NCI-H1092 treated with DMSO at 0.1 percent for 48 hours (cell line): ENCODE results near the gene BANP.
"Not testable (repeated sequence)": the region's sequence is repeated elsewhere in the genome, so short reads cannot be mapped to it uniquely, and the experiment has no call there.

ENCODE experiments used
- DNase-seq: peaks from one replicate; lab custom pipeline; 2025; lab: John Stamatoyannopoulos, UW

Gene BANP

DNA sequence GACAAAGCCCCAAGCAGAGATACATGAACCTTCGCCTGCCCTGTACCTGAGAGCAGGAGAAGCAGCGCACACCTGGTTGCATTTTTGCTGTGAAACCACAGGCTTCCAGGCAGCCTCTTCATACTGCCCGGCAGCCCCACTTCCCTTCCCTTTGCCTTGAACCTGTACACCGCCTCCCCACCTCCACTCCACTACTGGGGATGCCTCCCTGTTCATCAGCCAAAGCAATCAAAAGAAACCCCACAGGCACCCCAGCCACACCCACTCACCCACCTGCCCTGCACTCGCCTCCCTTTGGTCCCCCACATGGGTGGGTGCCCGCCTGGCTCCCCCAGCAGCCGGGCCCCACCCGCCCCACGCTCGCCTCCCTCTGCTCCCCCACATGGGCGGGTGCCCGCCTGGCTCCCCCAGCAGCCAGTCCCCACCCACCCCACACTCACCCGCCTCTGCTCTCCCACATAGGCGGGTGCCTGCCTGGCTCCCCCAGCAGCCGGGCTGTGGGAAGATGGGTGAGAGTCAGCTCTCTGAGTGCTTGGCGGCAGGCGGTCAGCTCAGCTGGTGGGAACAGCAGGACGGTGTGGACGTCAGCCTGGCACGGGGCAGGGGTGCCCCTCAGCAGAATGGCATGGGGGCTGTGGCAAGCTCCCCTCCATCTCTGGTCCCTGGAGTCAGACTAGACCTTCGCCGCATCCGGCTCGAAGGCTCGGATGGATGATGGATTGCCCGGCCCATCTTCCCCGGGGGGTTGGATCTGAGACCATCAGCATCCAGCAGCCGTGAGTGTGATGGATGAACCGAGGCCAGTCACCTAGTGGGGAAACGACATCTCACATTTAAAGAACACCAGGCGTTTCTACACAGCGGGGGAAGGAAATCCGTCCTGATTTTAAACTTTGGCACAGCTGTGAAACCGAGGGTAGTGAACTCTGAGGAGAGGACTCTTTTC, 135.6 kb downstream of the BANP start:
- no peak for DNase-seq

DNA sequence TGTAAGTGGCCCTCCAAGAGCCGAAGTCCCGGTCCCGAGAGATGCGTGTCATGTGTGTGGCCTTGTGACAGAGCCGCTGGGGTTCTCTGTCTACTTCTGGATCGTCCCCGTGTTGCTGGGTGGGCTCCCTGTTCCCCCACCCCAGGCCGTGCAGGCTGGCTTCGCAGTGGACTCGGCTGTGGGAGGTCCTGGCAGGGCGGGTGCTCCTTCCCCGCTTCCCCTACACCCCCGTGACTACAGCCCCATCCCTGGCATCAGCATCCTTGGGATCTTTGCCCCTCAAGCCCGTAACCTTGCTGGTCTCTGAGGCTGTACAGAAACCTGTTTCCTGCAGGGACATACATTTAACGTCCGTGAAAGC, 136.3 kb downstream of the BANP start:
- DNase-seq, result no peak

DNA sequence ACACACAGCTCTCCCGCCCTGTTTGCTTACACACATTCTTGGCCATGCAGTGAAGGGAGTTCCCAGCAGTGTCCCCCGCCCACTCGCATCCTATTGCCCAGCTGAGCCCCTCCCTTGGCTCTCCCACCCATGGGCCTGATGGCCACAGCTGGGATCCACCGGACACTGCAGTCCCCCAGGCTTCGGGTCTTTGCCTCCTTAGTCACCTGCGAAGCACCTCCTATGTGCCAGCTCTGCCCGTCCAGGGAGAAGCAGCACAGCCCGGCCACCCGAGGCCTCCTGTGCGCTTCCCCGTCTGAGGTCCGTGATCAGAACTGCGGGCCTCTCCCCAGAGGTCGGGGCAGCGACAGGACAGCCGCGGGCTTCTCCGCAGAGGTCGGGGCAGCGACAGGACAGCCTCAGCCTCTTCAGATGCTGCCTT, 136.9 kb downstream of the BANP start:
- DNase-seq, result no peak

DNA sequence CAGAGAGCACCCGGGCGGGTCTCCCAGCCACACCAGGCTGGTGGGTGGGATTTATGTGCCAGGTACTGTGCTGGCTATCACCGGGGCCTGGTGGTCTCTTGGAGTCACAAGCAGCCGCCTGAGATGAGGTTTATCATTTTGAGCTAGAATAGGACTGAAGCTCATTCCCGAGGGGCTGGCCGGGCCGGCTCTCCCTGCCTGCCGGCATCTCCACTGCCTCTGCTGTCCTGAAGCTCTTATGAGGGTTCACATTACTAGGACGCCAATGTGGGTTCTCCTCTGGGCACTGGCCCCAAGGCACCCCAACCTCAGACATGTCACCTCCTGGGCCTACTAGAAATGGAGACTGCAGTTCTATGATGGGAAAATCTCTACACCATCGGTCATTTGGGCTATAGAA, 137.4 kb downstream of the BANP start:
- DNase-seq, result not testable (repeated sequence)

DNA sequence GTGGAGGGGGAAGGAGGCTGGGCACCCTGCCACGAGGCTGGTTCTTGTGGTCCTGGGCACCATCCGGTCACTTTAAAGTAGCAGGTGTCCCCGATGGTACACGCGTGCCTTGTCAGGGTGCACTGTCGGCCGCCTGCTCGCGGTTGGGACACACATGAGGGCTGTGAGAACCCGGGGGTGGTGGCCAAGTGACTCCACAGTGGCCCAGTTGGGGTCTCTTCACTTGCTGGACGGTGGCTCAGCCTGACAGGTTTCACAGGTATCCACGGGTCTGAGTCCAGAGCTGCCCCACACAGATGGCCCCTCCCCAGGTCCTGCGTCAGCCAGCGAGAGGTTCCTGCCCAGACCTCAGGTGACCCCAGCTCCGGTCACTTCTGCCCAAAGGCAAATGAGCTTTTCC, 137.8 kb downstream of the BANP start:
- DNase-seq, result not testable (repeated sequence)

DNA sequence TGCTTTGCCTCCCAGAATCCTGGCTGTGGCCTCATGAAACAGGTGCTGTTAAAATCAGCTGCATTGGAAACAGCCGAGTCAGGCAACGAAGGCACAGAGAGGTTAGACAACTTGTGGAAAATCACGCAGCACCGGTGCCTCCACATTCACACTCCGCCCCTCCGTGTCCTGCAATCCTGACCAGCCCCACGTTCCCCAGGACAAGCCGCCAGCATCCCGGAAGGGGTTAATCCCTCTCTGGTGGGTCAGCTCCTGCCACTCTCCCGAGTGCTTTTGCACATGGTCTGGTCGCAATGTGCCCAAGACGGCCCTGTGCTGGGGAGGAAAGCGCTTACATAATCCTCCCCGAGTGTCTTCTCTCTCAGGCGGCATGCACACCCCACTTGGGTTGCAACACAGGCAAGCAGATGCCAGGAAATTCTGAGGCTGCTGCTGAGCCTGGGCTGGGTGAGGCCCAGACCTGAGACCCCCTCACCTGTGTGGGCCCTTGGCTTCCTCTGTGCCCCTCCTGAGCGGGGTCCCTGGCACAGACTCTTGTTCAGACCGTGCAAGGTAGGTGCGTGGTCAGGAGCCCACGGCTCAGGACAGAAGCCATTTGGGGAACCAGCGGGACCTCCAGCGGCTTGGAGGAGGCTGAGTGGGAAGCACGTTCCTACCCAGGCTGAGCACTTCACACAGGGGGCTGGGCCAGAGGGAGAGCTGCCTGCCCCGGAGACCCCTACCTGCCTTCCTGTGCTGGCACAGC, 138.6 kb downstream of the BANP start:
- DNase-seq, result not testable (repeated sequence)

DNA sequence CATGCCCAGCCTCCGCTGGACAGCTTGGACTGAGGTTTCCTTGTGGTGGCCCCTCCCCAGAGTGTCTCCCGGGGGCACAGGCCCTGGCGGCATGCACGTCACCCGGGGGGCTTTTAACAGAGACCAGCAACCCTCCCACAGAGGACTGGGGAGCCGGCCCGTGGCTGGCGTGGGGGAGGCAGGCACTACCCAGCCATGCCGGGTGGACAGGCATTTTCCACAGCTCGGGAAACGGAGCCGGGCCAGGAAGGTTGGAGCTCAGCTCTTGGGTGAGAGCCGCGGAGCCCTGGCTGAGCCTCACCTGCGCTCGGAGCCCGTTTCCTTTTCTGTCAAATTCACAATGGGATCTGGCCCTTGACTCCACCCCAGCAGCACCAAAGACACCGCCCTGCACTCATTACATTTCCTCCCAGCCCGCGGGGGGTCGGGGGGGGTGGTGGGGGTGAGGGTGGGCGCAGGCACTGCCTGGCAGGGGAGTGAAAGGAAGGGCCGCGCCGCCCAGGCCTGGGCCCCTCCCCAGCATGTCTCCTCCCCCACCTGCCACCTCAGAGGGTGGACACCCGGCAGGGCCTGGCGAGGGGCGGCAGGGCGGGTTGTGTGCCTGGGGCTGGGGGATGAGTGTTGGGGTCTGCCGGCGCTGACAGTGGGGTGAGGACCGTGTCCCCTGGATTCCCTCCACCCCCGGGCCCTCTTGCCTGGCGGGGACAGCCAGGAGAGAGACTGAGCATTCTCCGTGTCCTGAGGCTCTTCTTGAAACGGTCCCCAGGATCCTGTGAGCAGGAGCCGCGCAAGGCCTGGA, 139.3 kb downstream of the BANP start:
- not testable (repeated sequence) for DNase-seq

DNA sequence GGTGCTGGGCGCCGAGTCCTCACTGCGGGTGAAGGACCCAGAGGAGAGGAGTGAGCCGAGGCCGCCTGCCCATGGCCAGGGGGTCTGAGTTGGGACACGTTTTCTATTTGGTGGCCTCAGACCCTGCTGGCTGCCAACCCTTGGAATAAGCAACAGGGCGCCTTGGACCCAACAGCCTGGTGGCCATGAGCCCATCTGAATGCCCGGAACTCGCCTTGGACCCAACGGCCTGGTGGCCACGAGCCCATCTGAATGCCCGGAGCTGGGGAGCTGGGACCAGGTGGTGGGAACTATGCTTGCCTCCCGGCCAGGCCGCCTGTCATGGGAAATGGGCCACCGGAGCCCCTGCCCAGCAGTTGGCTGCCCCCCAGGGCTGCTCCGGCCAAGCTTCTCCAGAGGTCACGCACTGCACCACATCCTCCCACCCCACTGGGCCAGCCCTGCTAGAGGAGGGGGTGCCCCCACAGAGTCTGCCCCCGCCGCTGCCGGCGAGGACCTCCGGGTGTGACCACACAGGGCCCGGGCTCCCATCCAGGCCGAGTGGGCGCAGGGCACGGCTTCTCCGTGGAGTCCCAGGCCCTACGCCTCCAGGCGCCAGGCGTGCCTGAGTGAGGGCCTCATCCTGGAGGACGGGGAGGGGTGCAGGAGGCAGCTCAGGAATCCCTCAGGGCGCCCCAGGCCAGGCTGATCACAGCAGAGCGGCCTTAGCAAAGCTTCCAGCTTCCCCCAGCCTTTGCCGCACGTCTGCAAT, 140.2 kb downstream of the BANP start:
- DNase-seq, result not testable (repeated sequence)

DNA sequence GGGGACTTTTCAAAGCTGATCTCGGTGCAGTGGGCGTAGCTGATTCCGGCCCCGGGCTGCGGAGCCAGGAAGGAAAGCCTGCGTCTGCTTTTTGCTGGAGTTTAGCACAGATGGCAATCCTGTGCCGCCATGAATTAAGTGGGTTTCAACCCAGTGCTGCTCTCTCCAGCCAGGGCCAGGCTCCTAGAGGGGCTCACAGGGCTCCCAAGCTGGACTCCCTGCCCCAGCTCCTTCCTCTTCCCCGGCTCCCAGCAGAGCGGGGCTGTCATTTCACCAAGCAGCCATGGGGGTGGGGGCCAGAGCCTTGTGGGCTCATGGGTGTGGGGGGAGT, 140.7 kb downstream of the BANP start:
- not testable (repeated sequence) for DNase-seq

DNA sequence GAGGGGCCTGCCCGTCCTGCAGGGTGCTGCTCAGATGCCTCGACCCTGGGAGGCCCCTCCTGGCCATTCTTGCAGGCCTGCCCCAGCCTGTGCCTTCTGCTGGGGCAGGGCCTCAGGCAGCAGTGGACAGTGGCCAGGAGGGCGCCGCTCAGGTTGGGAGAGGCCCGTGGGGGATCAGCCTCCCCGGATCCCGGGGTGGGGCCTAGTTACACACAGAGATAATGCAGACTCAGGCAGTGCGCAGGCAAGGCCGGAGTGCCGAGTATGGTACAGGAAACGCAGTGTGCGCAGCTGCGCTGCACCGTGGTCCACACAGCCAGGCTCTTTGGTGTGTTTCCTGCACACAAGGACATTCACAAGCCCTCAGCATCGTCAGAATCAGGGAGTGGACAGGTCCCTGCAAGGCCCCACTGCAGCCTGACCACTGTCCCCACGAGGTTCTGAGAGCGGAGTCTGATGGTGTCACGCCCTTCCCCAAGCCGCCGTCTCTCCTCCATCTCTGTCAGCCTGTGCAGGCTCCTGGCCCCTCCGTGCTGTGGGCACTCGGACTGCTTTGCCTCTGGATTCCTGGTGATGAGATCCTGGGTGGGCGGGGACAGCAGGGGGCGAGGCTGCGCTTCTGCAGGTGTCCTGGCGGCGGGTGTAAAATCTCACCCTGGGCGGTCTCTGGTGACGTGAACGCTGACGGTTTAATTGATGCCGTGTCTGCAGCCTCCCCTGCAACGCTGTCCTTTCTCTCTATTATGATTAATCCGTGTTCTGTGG, 141.7 kb downstream of the BANP start:
- DNase-seq, result not testable (repeated sequence)

DNA sequence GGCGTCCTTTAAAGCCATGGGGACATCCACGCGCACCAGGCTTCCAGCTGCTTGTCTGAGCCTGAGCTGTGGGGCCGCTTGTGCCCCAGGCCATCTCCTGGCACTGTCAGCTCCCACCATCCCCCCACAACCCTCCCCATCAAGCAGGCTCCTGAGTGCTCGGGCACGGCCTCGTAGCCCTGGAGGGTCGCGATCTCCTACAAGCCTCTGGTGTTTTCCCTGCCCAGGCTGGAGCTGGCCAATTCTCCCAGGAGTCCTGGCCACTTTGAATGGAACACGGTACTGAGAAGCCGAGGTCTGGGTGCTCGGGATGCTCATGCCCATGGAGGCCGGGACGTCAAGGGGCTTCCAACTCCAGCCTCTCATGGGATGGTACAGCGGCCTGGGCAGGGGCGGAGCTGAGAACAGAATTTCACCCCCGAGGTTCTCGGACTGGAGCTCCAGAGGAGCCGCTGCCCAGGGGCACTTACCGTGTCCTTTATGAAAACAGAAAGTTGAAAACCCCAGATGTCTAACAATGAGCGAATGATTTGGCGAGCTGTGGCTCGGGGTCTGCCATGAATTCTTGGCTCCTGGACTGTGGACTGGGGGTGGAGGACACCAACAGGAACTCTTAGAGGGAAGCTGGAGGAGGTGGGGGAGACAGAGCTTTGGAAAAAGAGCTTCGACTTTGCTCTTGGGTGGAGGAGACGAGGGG, 142.5 kb downstream of the BANP start:
- DNase-seq, result not testable (repeated sequence)

DNA sequence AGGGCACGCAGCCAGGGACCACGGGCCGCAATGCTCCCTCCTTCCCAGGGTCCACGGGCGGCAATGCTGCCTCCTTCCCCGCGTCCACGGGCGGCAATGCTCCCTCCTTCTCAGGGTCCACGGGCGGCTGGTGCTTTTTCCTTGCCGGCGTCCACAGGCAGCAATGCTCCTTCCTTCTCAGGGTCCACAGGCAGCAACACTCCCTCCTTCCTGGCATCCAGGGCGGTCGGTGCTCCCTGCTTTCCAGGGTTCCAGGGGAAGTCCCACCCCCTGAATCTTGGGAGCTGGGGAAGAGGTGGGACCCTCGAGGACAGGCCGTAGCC, 143.0 kb downstream of the BANP start:
- DNase-seq, result not testable (repeated sequence)

DNA sequence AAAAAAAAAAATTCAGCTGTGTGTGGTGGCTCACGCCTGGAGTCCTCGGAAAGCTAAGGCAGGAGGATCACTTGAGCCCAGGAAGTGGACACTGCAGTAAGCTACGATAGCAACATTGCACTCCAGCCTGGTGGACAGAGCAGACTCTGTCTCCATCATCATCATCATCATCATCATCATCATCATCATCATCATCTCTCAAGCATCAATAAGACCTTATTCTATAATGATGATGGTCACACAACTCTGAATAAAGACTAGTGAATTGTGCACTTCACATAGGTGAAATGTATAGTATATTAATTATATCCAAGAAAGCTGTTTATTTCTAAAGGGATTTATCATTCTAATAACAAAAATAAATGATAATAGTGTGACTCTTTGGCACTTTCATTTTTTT, 143.7 kb downstream of the BANP start:
- DNase-seq, result not testable (repeated sequence)

DNA sequence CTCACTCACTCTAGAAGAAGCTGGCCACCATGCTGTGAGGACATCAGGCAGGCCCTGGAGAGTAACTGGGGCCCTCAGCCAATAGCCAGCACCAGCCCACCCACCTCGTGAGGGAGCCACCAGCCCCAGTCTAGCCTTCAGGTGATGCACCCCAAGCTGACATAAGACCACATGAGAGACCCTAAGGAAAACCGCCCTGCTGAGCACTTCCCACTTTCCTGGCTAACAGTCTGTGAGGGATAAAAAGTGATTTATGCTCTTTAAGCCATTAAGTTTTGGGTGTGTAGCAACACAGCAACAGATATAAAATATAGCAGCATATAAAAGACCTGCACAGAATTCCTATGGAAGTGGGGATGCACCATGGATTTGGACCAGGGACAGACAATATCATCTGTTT, 145.4 kb downstream of the BANP start:
- not testable (repeated sequence) for DNase-seq

DNA sequence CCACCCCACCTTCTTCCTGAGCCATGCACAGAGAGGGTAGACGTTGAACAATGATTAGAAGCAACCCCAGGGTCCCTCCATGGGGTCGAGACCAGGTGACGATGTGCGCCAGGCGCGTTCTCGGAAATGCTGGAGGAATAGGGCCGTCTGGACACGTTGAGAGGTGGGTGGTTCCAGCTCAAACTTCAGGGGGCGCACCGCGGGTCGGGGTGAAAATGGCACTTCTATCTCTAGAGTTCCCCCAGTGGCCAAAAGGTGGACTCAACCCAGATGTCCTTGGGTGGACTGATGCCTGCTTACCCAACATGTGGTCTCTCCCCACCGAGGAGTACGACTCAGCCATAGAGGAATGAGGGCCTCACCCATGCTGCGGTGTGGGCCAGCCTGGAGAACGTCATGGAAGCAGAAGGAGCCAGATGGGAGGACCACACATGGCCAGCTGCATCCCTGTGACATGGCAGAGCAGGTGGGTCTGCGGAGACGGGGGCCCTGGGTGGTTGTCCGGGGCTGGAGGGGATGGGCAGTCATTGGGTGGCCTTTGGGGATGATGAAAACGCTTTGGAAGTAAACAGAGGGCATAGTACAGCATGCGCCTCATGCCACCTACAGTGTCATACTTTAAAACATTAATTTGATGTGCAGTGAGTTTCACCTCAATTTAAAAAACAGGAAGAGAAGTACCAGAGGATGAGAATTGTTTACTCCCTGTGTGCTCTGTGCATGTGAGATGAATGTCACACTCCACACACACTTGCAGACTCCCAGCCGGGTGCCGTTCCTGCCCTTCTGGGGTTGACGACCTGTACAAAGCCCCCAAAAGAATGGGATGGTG, 147.7 kb downstream of the BANP start:
- not testable (repeated sequence) for DNase-seq

DNA sequence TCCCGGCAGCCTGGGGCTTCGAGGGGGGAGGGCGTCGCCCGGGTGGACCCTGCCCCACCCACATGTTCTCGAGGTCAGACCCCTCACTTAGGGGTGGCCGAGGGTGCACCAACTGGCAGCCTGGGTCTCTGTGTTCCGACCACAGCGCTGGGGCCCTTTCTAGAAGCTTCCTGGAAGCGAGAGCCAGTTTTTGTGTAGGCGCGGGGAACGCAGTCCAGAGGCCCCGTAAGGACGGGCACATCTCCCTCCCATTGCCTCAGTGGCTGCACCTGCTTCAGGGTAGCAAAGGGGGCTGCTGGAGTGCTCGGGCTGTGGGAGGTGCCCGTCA, 148.3 kb downstream of the BANP start:
- no peak for DNase-seq

DNA sequence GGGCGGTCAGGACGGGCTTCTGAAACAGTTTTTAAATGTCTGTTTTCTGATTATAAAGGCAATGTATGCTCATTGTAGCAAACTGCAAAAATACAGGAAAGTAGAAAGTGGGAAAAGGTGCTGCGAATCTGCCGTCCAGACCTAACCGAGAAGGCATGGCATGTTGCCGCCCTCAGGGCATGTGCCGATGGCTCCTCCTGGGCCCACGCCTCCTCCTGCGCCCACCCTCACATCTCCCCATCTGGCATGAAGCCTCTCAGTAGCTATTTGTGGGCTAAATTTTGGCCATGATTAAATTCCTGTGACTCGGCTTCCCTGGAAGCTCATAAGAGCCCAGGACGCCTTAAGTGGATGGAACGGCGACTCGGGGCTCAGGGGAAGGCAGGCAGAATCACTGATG, 148.7 kb downstream of the BANP start:
- DNase-seq, result not testable (repeated sequence)

DNA sequence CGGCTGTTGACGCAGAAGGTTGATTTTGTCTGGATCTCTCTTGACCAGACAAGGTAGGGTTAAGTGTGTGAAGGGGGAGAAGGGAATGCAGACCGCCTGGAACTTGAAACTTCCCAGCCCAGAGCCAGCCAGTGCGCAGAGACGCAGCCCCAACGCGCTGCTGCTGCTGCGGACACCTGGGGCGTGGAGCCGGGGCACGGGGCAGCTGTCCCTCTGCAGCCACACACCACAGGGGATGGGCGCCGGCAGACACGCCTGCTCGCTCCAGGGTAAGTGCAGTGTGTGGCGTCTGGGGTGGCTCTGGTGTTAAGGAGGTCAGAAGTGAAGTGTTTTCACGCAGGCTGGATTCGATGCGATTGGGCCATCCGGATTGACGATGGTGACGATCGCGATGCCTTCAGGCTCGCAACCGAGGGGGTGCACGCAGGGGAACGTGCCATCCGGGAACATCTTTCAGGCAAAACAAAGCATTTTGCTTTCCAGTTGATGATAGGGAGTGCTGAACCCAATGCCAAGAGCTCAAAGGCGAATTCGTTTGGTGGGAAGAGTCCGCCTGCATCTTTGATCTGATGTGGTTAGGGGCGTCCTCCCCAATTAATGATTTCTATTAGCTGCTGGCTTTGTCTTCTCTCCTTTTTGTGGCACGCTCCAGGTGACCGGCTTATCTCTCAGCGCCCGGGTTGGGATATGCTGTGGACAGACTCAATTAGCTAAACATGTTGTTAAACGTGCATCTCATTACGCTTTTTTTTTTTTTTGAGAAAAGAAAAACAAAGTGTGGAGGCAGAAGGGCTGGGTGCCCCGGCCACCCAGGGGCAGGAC, 149.8 kb downstream of the BANP start:
- not testable (repeated sequence) for DNase-seq

DNA sequence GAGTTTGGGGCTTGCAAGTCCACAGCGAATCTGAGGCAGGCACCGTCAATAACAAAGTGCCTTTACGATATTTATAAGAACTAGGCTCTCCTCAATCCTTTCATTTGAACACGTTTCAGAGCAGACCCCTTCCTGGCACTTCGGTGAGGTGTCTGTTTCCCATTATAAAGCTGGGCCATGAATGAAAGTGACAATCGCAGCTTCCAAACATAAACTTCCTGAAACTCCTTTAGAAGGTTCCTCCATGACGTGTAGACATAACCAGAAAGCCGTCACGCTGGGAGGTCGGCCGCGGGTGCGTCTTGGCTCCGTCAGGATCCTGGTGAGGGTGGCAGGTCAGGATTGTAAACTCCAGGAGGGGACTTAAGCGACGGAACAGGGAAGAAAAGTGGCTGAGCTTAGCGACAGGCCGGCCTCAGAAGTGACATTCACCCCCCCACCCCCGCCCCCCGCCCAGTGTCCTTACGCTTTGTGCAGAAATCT, 150.4 kb downstream of the BANP start:
- DNase-seq, result not testable (repeated sequence)
